Psoas muscle (tissue), 8 donors: ENCODE results near the gene ADAR. TPM values are rescaled to one million over a fixed set of nuclear protein-coding genes. Genes with fewer than 3 reads are reported as not detected.

Experiments used
- ATAC-seq, 4 donors: fragments of 200-7000 bp; cut with Tn5 transposase; one replicate each; pipeline ENCODE4 v1.9.1; 2020; ENCODE audit warnings: moderate library complexity in 3 of 4, mild to moderate bottlenecking in 2 of 4
- DNase-seq, 2 donors: peaks; one replicate each; pipeline ENCODE4 v3.0.0-alpha.2; 2020
- H3K27ac ChIP-seq: fragments of 200-600 bp; one replicate; pipeline ENCODE4 v1.8.0; 2022
- H3K27me3 ChIP-seq, 3 donors: fragments of 200-600 bp in 1 of 3; one replicate each; pipeline versions ENCODE4 v1.6.1 to v1.8.0; 2013 to 2022; ENCODE audit warnings: low read length in 2 of 3, mild to moderate bottlenecking in 2 of 3, moderate library complexity in 1 of 3; ENCODE audit not compliant: insufficient read depth in 3 of 3
- H3K36me3 ChIP-seq, 2 donors: fragments of 200-600 bp in 1 of 2; one replicate each; pipeline versions ENCODE4 v1.6.1 to v1.8.0; 2013 to 2022; ENCODE audit warnings: low read depth in 1 of 2, mild to moderate bottlenecking in 1 of 2, moderate library complexity in 1 of 2; ENCODE audit not compliant: insufficient read depth in 1 of 2
- H3K4me1 ChIP-seq: fragments of 200-600 bp; one replicate; pipeline ENCODE4 v1.8.0; 2022
- H3K4me3 ChIP-seq: fragments of 200-600 bp; one replicate; pipeline ENCODE4 v1.8.0; 2022; ENCODE audit warnings: mild to moderate bottlenecking
- H3K9me3 ChIP-seq: fragments of 200-600 bp; one replicate; pipeline ENCODE4 v1.8.0; 2022
- CTCF ChIP-seq: fragments of 200-600 bp; IDR thresholded peaks from one replicate; pipeline ENCODE4 v1.8.0; 2022; ENCODE audit warnings: antibody characterized with exemption
- WGBS, 3 donors: extraction: QIAGEN DNeasy Blood & Tissue Kit; methylation state at CpG; one replicate each; pipeline versions ENCODE4 v1.1.6 to v1.1.7; 2013; 5-methylcytosine and 5-hydroxymethylcytosine counted together
- intact Hi-C, 2 donors: fragments of 100-400 bp; cut with DNase I; formaldehyde crosslinking; loops; one replicate each; pipeline versions ENCODE4 v1.11.0 to v1.14.2; 2022
- polyA plus RNA-seq, 3 donors: library from polyadenylated mRNA; stranded (reverse); fragments of 200-250 nt; gene quantifications; one replicate each; pipeline ENCODE4 v1.2.3, GENCODE V29; 2013
- total RNA-seq, 4 donors: library from RNA; stranded (reverse); fragmentation: NEBNext Ultra II Directional in 2 of 4; extraction: Animal tissue kit (Norgen Biotek cat#: 25700) in 2 of 4; gene quantifications; one replicate each; pipeline versions ENCODE4 v1.2.1 to v1.2.4, GENCODE V29; 2021 to 2023
- donor health status: healthy with polysubstance abuse.
- donor health status: DM: no; HTN: no; CAD: no; lungs with moderate emphysema.
- donor health status: Bipolar disorder and iron deficiency.
- donor health status: healthy.
- donor health status: DM: yes; HTN: yes; CAD: no.
- donor health status: DM: no; HTN: no; CAD: no.
- donor health status: DM: no; HTN: no; CAD: no.
- donor health status: DM: yes; HTN: yes; CAD: no.

Gene ADAR
- total and polyA plus RNA-seq, 7 donors, result 8.8 to 34.8 (median 21.1) TPM

GRCh38 chr1:154616659-154617345 is 8.8 kb upstream of the ADAR start:
- Histone ChIP-seq H3K27me3 (no peaks in the 10 kb centered on the region), H3K4me1 (no peaks in the 10 kb centered on the region), H3K4me3 (no peak overlapping the region), H3K9me3 (no peaks in the 10 kb centered on the region), H3K36me3 (no peaks in the 10 kb centered on the region), H3K27ac (no peak overlapping the region)
- DNase-seq (no peak), ATAC-seq (no peak)
- intact Hi-C loops, result no loop called here
- no peak for TF ChIP-seq CTCF
- WGBS, 3 donors, result 83 to 87% (median 83%) methylated on average over 5 of the region's 5 CpGs

GRCh38 chr1:154615411-154615810 is 7.4 kb upstream of the ADAR start:
- no peak for TF ChIP-seq CTCF
- Histone ChIP-seq H3K4me1 (no peaks in the 10 kb centered on the region), H3K27ac (no peak overlapping the region), H3K9me3 (no peaks in the 10 kb centered on the region), H3K27me3 (no peaks in the 10 kb centered on the region), H3K36me3 (no peaks in the 10 kb centered on the region), H3K4me3 (no peak overlapping the region)
- WGBS, 3 donors, result 91 to 95% (median 93%) methylated on average over 4 of the region's 4 CpGs
- intact Hi-C loops, result no loop called here
- ATAC-seq, result no peak
- no peak for DNase-seq

- intact Hi-C loops, result no loop called here
- no peaks in the 10 kb centered on the region for H3K4me1 ChIP-seq
- no peak for TF ChIP-seq CTCF
- H3K4me3 ChIP-seq, result no peak overlapping the region
- 85 to 89% (median 86%) methylated on average over 6 of the region's 6 CpGs for WGBS, 3 donors
- no peak overlapping the region for H3K27ac ChIP-seq
- DNase-seq, result no peak
- no peaks in the 10 kb centered on the region for H3K36me3 ChIP-seq
- H3K9me3 ChIP-seq, result no peaks in the 10 kb centered on the region
- no peaks in the 10 kb centered on the region for H3K27me3 ChIP-seq
- ATAC-seq, result no peak
These were observed 6.9 kb upstream of the ADAR start for GRCh38 chr1:154614901-154615300.

DNA sequence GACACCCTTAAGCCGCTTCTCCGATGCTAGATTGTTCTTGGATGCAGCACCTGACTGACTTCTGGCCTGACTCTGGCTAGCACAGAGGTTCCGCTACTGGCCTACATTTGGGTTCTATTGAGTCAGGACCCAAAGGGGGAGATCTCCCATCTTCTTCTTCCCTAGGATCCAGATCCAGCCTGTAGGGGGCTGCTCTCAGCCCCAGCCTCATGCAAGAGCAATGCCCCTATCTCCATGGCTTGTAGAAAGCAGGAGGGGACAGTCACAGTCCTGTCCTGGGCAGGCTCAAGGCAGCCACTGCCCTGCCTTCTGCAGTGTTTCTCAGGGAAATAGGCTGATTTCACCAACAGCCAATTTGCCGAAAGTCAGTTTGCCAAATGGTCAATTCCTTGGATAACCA is 6.3 kb upstream of the ADAR start:
- intact Hi-C loops, result no loop called here
- ATAC-seq, result no peak

More for the DNA sequence above, 6.3 kb upstream of the ADAR start:
- TF ChIP-seq CTCF, result no peak
- DNase-seq, result no peak
- Histone ChIP-seq H3K9me3 (no peaks in the 10 kb centered on the region), H3K4me1 (no peaks in the 10 kb centered on the region), H3K4me3 (no peak overlapping the region), H3K27me3 (no peaks in the 10 kb centered on the region), H3K36me3 (no peaks in the 10 kb centered on the region), H3K27ac (no peak overlapping the region)
- WGBS, 3 donors, result 96 to 99% (median 98%) methylated on average over 4 of the region's 4 CpGs
